Measurements from ENCODE around the gene KLHL40. TPM values are rescaled to one million over a fixed set of nuclear protein-coding genes. Genes with fewer than 3 reads are reported as not detected.

KLHL40 gene
- polyA plus RNA-seq, 3 donors = 0.06 TPM; not detected in 2

- DNase-seq (ENCODE audit: extremely low read depth in 1 of 11, low read depth in 9 of 11, low spot score in 4 of 11) = no peak
These were observed 18.7 kb upstream of the KLHL40 start for GRCh38 chr3:42666577-42666998.

GRCh38 chr3:42667096-42667522, 18.2 kb upstream of the KLHL40 start:
- DNase-seq (ENCODE audit: extremely low read depth in 1 of 11, low read depth in 9 of 11, low spot score in 4 of 11) = no peak

- DNase-seq (ENCODE audit: extremely low read depth in 1 of 11, low read depth in 9 of 11, low spot score in 4 of 11) = no peak
These were observed 17.6 kb upstream of the KLHL40 start for GRCh38 chr3:42667523-42668412.

GRCh38 chr3:42668413-42668760, 16.9 kb upstream of the KLHL40 start:
- no peak for DNase-seq (ENCODE audit: extremely low read depth in 1 of 11, low read depth in 9 of 11, low spot score in 4 of 11)

GRCh38 chr3:42668793-42669217, 16.5 kb upstream of the KLHL40 start:
- DNase-seq (ENCODE audit: extremely low read depth in 1 of 11, low read depth in 9 of 11, low spot score in 4 of 11) = no peak

- DNase-seq (ENCODE audit: extremely low read depth in 1 of 11, low read depth in 9 of 11, low spot score in 4 of 11) = no peak
These were observed 15.2 kb upstream of the KLHL40 start for GRCh38 chr3:42670051-42670576.

GRCh38 chr3:42670670-42671069, 14.7 kb upstream of the KLHL40 start:
- no peak for DNase-seq (ENCODE audit: extremely low read depth in 1 of 11, low read depth in 9 of 11, low spot score in 4 of 11)

- no peak for DNase-seq (ENCODE audit: extremely low read depth in 1 of 11, low read depth in 9 of 11, low spot score in 4 of 11)
These were observed 12.8 kb upstream of the KLHL40 start for GRCh38 chr3:42672515-42672914.

GRCh38 chr3:42673082-42673481, 12.3 kb upstream of the KLHL40 start:
- no peak for DNase-seq (ENCODE audit: extremely low read depth in 1 of 11, low read depth in 9 of 11, low spot score in 4 of 11)

GRCh38 chr3:42674146-42674545, 11.2 kb upstream of the KLHL40 start:
- no peak for DNase-seq (ENCODE audit: extremely low read depth in 1 of 11, low read depth in 9 of 11, low spot score in 4 of 11)

- no peak for DNase-seq (ENCODE audit: extremely low read depth in 1 of 11, low read depth in 9 of 11, low spot score in 4 of 11)
These were observed 9.4 kb upstream of the KLHL40 start for GRCh38 chr3:42675909-42676308.

- DNase-seq (ENCODE audit: extremely low read depth in 1 of 11, low read depth in 9 of 11, low spot score in 4 of 11) = no peak
These were observed 6.9 kb upstream of the KLHL40 start for GRCh38 chr3:42678447-42678846.

GRCh38 chr3:42680271-42680670, 5.1 kb upstream of the KLHL40 start:
- DNase-seq (ENCODE audit: extremely low read depth in 1 of 11, low read depth in 9 of 11, low spot score in 4 of 11) = no peak

- no peak for DNase-seq (ENCODE audit: extremely low read depth in 1 of 11, low read depth in 9 of 11, low spot score in 4 of 11)
These were observed 4.5 kb upstream of the KLHL40 start for GRCh38 chr3:42680806-42681205.

GRCh38 chr3:42681361-42682038, 3.8 kb upstream of the KLHL40 start:
- no peak for DNase-seq (ENCODE audit: extremely low read depth in 1 of 11, low read depth in 9 of 11, low spot score in 4 of 11)

- no peak for DNase-seq (ENCODE audit: extremely low read depth in 1 of 11, low read depth in 9 of 11, low spot score in 4 of 11)
These were observed 2.9 kb upstream of the KLHL40 start for GRCh38 chr3:42682301-42683070.

GRCh38 chr3:42683875-42684598, 1.3 kb upstream of the KLHL40 start:
- DNase-seq (ENCODE audit: extremely low read depth in 1 of 11, low read depth in 9 of 11, low spot score in 4 of 11) = no peak

GRCh38 chr3:42684632-42685362, 540 bp upstream of the KLHL40 start:
- DNase-seq (ENCODE audit: extremely low read depth in 1 of 11, low read depth in 9 of 11, low spot score in 4 of 11) = no peak

Measured in renal cortex interstitium (tissue), 11 donors.